Peyer's patch (tissue), 4 donors: ENCODE data around the gene L3MBTL1.

Source experiments
- CTCF ChIP-seq, 6 experiments: fragments of 450-650 bp in 4 of 6; fragments of 200-600 bp in 2 of 6; sonication (generic) in 1 of 6; IDR thresholded peaks; one replicate each; pipeline ENCODE4 v1.5.1; 2017 to 2019; ENCODE audit warnings: antibody characterized with exemption in 6 of 6, mild to moderate bottlenecking in 3 of 6, moderate library complexity in 1 of 6
- POLR2A ChIP-seq, 2 donors: fragments of 450-650 bp; IDR thresholded peaks; one replicate each; pipeline ENCODE4 v1.5.1; 2017; ENCODE audit warnings: antibody characterized with exemption in 2 of 2, mild to moderate bottlenecking in 2 of 2, moderate library complexity in 2 of 2

GRCh38 chr20:43490038-43490437 is 17.5 kb upstream of the L3MBTL1 start:
- no peak for TF ChIP-seq CTCF (IDR thresholded peaks at IDR 0.05)
- TF ChIP-seq POLR2A (IDR thresholded peaks at IDR 0.05): no peak
